AG09309 (cell line): ENCODE data around the gene MOV10L1.

ENCODE experiments used
- DNase-seq: peaks from one replicate; pipeline ENCODE4 v3.0.0-alpha.2; 2010; ENCODE audit warnings: low read depth
- H3K4me3 ChIP-seq: 2 replicates; pipeline ENCODE4 v1.5.1; 2011; ENCODE audit warnings: mild to moderate bottlenecking, low read depth, low read length, moderate library complexity; ENCODE audit not compliant: control insufficient read depth
- CTCF ChIP-seq: IDR thresholded peaks from 2 replicates; pipeline ENCODE4 v1.5.1; 2011; ENCODE audit warnings: mild to moderate bottlenecking, low read depth, low read length, inconsistent platforms; ENCODE audit not compliant: insufficient read depth, control insufficient read depth; ENCODE audit errors: missing control alignments

The MOV10L1 gene

GRCh38 chr22:50169181-50169759, 79.5 kb downstream of the MOV10L1 start:
- no peak for DNase-seq
- no peak for TF ChIP-seq CTCF
- H3K4me3 ChIP-seq: no peak overlapping the region; the same call in 1 of the 2 replicates

- peak overlapping the region; percentile 29 for H3K4me3 ChIP-seq
- no peak for TF ChIP-seq CTCF
- DNase-seq: no peak
Observed at GRCh38 chr22:50169774-50170341, 80.1 kb downstream of the MOV10L1 start.

GRCh38 chr22:50170453-50171318, 80.9 kb downstream of the MOV10L1 start, which contains the start of gene PANX2:
Gene PANX2 (plus strand): TSS chr22:50170731. CDS start chr22:50170731, 0 bp downstream.
- TF ChIP-seq CTCF: no peak
- no peak for DNase-seq
- H3K4me3 ChIP-seq: peak within 1 kb of the TSS; percentile 32

GRCh38 chr22:50171319-50171964, 81.6 kb downstream of the MOV10L1 start:
- DNase-seq: no peak
- TF ChIP-seq CTCF: no peak
- no peak overlapping the region for H3K4me3 ChIP-seq

- DNase-seq: no peak
- TF ChIP-seq CTCF: no peak
- H3K4me3 ChIP-seq: no peak overlapping the region
Observed at GRCh38 chr22:50171965-50172421, 82.2 kb downstream of the MOV10L1 start.

GRCh38 chr22:50173311-50173982, 83.6 kb downstream of the MOV10L1 start:
- no peak for TF ChIP-seq CTCF
- no peak overlapping the region for H3K4me3 ChIP-seq

More at GRCh38 chr22:50173311-50173982, 83.6 kb downstream of the MOV10L1 start:
- DNase-seq: no peak
